ENCODE measurements around the gene DUSP22.
"Not testable (repeated sequence)": the region's sequence is repeated elsewhere in the genome, so short reads cannot be mapped to it uniquely, and the experiment has no call there.

DNA sequence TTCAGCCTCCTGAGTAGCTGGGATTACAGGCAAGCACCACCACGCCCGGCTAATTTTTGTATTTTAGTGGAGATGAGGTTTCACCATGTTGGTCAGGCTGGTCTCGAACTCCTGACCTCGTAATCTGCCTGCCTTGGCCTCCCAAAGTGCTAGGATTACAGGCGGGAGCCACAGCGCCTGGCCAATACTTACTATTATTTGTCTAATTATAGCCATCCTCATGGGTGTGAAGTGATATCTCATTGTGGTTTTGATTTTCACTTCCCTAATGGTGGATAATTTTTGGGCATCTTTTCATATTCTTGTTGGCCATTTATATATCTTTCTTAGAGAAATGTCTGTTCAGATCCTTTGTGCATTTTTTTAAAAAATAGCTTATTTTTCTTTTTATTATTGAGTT lies 44.2 kb upstream of the DUSP22 start:
- TF ChIP-seq, protein P1, sequence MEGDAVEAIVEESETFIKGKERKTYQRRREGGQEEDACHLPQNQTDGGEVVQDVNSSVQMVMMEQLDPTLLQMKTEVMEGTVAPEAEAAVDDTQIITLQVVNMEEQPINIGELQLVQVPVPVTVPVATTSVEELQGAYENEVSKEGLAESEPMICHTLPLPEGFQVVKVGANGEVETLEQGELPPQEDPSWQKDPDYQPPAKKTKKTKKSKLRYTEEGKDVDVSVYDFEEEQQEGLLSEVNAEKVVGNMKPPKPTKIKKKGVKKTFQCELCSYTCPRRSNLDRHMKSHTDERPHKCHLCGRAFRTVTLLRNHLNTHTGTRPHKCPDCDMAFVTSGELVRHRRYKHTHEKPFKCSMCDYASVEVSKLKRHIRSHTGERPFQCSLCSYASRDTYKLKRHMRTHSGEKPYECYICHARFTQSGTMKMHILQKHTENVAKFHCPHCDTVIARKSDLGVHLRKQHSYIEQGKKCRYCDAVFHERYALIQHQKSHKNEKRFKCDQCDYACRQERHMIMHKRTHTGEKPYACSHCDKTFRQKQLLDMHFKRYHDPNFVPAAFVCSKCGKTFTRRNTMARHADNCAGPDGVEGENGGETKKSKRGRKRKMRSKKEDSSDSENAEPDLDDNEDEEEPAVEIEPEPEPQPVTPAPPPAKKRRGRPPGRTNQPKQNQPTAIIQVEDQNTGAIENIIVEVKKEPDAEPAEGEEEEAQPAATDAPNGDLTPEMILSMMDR (conservative IDR thresholded peaks at IDR 0.05), result not testable (repeated sequence)
- not testable (repeated sequence) for TF ChIP-seq ZFX (IDR thresholded peaks at IDR 0.05)
